Stimulated activated CD4-positive, alpha-beta T cell treated with anti-CD3 and anti-CD28 coated beads, Interleukin-15, amount 100 ng/mL, for 1 hour (primary cell): ENCODE data around the gene CLCN3.
A peak's percentile ranks its signal among the peaks of the same experiment; 100 is the strongest.
"Not testable (repeated sequence)": the region's sequence is repeated elsewhere in the genome, so short reads cannot be mapped to it uniquely, and the experiment has no call there.

Experiments used
- DNase-seq, 2 donors: peaks; one replicate each; pipeline ENCODE4 v3.0.0-alpha.2; 2020; ENCODE audit warnings: low read depth in 1 of 2, low spot score in 1 of 2

Gene CLCN3

DNA sequence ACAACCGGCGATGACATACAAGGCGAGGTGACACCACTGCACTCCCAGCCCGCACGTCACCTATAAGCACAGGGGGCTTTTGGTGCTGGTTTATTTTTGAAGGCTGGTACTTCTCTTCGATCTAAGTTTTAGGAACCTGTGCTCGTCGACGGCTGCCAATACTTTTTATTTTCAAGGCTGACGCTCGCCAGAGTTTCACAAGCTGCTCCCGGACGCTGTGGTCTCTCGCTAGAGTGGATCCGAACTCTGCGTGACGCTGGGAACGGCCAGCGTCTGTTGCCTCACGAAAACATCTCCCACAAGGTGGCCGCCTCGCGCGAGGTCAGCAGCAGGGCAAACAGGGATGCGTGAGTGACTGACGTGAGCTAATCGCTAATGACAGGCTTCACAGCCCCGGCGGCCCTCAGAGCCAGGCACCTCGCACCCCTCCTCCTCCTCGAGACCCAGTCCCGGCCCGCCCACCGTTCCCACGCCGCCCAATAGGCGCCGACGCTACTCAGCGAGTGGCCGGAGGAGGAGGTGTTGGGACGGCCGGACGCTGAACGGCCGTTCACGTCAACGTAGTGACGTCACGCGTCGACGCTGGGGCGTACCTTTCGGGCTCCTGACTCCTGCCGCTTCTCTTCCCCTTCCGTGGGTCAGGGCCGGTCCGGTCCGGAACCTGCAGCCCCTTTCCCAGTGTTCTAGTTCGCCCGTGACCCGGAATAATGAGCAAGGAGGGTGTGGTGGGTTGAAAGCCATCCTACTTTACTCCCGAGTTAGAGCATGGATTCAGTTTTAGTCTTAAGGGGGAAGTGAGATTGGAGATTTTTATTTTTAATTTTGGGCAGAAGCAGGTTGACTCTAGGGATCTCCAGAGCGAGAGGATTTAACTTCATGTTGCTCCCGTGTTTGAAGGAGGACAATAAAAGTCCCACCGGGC is at the start of gene CLCN3:
CLCN3 (plus strand) TSS at position 621 of the 922 bp plus-strand sequence. CDS start 15,351 bp downstream, outside the sequence.
- peak; percentile 74 to 82 for DNase-seq

DNA sequence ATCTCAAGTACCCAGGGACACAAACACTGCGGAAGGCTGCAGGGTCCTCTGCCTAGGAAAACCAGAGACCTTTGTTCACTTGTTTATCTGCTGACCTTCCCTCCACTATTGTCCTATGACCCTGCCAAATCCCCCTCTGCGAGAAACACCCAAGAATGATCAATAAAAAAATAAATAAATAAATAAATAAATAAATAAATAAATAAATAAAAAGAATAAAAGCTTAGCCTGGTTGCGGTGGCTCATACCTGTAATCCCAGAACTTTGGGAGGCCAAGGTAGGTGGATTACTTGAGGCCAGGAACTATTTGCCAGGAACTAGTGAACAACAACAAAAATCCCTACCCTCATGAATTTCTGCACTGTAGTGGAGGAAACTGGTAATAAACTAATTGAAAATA is 49.4 kb upstream of the CLCN3 start:
- DNase-seq, result not testable (repeated sequence)

DNA sequence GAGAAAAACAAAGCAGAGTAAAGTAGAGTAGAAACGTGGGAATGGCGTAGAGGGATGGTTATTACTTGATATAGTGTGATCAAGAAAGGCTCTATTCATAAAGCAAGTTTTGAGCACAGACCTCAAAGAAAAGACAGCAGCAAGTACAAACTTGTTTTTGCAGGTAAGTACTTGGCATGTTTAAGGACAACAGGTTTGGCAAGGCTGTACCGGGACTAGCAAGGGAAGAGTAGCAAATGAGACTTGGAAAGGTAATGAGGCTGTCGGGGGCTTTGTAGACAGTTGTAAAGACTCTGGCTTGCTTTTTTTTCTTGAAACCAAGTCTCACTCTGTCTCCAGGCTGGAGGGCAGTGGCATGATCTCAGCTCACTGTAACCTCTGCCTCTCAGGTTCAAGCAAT is 48.9 kb upstream of the CLCN3 start:
- no peak for DNase-seq

DNA sequence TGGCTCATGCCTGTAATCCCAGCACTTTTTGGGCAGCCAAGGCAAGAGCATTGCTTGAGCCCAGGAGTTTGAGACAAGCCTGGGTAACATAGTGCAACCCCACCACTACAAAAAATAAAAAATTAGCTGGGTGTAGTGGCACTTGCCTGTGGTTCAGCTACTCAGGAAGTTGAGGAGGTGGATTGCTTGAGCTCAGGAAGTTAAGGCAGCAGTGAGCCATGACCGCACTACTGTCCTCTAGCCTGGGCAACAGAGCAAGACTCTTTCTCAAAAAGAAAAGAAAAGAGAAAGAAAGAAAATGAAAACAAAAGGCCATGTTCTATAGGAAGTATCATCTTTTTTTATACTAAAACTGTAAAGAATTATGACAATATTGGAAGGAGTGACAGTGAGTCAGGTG is 46.5 kb upstream of the CLCN3 start:
- DNase-seq, result no peak

DNA sequence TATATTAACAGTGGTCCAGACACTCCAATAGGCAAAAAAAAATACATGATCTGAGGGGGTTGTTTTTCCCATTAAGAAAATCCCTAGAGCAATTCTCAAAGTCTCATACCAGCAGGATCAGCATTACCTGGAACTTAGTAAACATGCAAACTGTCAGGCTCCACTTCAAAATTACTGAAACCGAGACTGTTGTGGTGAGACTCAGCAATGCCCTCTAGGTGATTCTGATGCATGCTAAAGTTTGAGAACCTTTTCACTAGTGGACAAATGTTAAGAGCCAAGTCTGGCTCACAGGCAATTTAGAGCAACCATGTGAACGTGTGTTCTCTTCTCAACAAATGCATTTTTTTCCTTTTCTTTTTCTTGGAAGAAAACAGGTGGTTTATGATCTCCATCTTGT is 38.2 kb upstream of the CLCN3 start:
- no peak for DNase-seq

DNA sequence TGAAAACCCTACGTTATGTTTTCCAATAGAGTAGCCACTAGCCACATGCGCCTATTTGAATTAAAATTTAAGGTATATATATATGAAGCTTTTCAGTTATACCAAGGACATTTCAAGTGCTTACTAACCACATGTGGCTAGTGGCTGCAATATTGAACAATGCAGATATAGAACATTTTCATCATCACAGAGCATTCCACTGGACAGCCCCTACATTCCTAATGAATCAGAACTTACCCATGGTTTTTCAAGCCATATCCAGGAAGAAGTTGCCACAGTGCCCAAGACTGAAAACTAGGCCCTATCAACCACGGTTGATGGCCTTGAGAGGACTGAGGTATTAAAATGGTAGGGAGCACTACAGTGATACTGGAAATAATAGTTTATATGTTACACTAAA is 37.7 kb upstream of the CLCN3 start:
- DNase-seq, result no peak

DNA sequence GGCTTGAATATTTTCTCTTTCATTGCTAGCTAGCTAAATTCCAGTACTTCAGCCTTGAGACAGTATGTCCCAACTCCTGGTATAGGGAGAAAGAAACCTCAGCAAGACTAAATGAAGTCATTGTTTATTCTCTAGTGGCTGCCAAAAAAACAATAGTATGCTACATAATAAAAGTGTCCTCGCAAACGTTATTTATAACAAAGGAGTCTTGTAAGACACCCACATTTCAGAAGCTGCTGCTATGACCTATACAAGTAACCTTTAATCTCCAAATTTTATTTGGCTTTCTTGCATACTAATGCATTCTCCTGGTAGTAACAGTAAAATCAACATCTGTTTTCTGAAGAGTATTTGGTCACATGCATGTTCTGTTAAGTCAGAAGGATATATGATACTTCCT is 36.8 kb upstream of the CLCN3 start:
- DNase-seq, result no peak

DNA sequence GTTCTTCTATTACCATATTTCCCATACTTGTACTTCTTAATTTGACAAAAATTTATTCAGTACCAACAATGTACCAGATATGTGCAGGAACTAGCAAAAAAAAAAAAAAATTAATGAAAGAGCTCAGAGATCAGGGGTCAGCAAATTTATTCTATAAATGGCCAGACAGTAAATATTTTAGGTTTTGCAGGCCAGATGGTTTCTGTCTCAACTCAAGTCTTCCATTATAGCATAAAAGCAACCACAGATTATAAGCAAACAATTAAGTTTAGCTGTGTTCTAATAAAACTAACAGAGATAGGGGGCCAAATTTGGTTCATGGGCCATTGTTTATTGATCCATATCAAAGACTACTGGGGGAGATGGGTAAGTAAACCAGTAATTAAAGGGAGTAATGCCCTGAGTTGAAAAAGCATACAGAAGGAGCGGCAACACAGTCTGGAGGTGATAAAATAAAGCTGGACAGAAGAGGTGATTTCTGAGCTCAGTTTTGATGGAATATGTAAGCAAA is 27.3 kb upstream of the CLCN3 start:
- no peak for DNase-seq

DNA sequence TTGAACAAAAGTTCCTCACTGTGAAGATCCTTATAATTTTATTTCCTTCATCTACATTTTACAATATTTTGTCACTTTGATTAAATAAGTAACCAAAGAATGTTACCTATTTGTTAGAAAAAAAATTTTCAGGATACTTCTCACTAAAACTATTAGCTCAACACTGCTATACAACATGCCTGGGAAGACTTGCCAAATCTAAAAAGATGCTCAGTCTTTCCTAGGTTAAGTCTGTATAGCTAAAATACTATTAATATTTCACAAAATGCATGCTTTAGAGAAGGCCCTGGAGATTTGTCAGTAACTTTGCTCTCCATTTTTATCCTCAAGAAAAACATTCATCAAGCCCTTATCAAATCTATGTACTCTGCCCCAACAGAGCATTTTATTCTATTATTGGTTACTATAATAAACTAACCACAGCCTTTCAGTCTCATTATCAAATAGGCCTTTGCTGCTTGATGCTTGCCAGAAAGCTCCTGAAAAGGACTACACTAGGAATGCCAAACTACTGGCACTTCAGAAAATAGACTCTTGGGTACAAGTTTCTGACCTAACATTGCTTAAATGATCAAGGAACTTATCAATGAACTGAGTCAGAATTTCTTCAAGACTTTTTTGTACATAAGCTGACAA is 25.7 kb upstream of the CLCN3 start:
- no peak for DNase-seq

DNA sequence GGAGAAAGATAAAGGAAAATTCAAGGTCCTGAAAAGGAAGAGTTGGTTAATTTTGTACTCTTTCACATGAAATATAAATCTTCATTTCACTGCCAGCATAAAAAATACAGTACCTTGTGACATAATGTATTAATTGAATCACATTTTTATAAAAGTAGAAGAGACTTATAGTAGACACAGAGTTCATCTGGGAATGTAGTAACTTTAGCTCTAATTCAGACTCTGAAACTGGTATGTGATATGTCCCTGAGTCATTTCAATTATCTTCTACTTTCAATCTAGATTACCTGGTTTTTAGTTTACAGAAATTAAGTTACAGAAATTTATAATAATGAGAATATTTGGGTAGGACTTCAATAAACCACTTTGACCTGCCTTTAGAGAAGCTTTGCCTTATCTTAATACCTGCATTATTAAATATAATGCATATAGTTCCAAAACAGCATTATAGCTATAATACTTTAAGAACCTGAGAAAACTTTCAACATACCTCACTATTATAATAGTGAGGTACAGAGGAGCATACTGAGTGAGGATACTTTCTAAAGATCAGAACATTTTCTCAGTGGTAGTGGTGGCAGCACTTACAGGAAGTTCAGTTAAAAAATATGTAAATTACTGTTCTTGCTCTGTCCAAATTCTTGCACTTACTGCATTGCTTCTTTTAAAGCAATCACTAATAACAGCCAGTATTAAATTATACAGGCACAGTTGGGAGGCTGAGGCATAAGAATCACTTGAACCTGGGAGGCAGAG is 19.2 kb upstream of the CLCN3 start:
- DNase-seq, result no peak

DNA sequence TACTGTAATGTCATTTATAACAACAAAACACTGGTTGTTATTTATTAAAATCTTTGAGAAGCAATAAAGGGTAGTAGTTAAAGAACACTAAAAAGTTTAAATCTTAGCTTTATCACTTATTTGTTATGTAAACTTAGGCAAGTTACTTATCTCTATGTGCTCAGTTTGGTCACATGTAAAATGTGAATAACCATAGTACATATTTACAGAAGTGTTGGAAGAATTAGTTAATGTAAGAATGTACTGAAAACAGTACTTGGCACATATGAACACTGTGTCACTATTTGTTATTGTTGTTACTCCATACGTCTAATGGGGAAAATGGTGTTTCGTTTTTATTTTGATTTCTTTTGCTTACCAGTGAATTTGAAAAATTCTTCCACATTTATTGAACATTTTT is 17.1 kb upstream of the CLCN3 start:
- DNase-seq, result no peak

DNA sequence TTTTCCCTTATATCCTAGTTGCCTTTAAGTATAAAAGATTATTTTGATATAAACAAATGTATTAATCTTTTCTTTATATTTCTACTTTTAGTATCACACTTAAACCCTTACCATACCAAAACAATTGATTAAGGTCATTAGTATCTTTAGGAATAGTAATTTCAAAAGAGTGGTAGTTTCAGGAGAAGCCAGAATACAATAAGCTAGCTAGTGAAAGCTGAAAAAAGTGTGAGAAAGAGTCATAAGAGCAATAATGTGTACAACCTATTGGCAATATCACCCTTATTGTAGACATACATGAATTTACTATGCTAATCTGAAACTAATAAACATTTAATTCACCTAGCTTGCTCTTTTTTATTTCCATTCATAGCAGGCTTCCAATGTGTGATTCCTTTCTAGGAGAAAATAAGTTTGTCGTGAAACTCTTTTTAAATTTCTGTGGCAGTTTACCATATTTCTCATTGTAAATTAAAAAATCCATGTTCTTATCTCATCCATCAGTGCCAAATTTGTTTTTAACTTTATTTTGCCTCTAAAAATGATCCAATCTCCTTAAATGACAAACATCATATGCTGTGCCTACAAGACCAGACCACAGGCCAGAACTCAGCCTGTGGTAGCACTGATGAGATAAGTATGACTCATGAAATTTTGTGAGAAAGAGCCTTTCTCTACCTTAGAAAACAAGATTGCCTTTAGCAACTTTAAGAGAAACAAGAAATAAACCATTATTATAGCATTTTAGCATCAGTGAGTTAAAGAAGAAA is 16.1 kb upstream of the CLCN3 start:
- no peak for DNase-seq

DNA sequence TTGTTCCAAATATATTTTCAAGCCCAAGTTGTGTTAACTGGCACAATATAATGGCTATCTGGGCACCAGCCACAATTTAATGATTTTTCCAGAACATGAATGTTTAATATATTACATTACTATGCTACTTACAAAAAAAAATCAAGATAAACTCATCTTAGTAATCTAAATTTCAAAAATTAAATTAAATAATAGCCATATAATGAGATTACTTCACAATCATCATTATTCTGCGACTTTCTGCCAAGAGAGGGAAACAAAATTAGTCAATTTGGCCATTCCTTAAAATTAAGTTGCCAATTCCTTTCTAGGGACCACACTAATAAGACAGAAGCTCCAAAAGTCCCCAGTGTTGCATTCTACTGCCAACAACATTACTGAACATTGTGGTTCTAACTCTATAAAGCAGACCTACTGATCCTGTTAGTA is 15.5 kb upstream of the CLCN3 start:
- no peak for DNase-seq

DNA sequence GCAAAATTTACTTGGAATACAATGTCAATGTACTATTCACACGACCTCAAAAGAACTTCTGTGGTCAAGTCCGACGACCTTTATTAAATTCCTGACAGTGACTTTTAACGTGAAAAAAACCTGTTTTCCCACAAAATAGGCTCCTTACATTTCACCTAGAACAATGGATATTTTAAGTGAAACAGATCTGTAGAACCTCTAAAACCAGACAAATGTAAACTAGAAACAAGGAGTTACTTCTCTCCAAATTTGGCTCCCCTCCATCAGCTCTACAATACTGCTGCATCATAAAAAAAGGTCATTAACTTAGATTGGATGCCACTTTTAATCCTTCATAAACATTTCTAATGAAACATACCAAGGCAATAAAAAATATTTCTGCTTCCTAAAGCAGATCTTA is 9.2 kb upstream of the CLCN3 start:
- no peak for DNase-seq

DNA sequence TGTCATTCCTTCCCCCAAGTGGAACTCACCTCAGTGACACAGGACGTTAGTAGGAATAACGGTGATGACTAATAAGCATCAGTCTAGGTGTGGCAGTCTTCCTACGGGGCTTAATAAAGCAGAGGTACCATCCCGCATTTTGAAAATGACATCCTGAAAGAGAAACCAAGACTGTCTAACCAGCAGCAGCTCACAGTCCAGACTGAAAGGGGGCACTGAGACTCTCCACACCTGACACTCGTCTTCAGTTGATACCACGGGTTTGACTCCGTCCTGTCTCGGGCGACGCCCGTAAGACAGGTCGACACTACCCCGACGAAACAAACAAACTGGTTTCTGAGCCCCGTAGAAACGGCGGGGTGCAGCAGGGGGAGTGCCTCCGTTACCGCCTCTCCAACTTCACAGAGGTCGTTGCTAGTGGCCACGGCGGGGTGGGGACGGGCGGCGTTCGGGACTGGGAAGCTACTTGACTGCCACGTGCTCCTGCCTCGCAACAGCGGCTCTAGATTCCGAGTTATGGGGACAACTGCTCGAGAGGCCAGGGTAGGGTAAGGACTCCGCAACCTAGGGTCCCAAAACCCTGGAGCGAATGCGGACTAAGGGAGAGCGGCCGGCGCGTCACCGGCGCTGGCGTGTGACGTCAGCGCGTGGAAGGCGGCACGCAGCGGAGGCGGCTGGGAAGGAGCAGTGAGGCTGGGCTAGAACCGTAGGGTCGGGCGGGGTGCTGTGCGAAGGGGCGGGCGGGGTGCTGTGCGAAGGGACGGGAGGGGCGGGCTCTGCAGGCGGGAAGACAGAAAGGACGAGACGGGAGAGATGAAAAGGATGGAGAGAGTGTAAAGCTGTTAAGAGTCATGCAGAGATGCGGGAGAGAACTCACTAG is 8.1 kb upstream of the CLCN3 start, which contains the start of gene NEK1:
NEK1 (minus strand) TSS at position 593 of the 880 bp plus-strand sequence. CDS start 9,953 bp downstream, outside the sequence.
- DNase-seq, result peak; percentile 66 to 82

DNA sequence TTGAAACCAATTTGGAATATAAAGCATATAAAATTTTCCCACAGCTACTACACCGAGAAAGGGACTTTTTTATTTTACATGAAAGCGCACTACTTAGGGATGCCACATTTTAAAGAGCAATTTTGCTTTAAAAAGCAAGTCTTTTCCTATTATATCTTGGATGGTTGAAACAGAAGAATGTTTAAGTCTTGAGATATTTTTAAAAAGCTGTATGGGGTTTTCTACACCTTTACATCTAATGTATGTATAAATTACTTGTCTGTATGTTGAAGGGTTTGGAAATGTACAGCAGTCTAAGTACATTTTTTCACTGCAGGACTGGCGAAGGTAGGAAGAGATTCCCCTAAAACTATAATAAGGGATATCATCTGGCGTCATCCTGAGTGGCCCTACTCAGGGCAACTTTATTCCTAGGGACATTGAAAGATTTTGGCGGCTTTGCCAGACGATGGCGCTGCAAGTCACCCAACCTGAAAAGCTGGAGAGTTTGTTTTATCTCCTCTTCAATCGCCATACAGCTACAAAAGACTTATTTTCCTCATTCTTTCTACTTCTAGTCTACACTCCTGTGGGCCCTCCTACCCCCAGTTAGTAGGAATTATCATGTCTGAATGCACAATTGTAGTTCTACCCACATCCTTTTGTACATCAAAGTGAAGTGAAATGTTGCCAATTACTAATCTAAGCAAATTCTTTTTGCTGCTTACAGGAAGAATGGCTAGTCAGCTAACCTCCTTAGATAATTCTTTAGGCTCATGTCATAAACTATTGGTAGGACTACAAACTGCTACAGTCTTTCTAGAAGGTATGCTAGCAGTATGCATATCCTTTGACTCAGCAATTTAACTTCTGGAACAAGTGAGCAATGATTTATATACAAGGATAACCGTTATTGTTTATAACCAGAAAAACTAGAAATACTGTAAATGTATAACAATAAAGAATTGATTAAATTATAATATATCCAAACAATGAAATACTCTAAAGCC is 7.2 kb upstream of the CLCN3 start:
- DNase-seq, result peak; percentile 32 to 50

DNA sequence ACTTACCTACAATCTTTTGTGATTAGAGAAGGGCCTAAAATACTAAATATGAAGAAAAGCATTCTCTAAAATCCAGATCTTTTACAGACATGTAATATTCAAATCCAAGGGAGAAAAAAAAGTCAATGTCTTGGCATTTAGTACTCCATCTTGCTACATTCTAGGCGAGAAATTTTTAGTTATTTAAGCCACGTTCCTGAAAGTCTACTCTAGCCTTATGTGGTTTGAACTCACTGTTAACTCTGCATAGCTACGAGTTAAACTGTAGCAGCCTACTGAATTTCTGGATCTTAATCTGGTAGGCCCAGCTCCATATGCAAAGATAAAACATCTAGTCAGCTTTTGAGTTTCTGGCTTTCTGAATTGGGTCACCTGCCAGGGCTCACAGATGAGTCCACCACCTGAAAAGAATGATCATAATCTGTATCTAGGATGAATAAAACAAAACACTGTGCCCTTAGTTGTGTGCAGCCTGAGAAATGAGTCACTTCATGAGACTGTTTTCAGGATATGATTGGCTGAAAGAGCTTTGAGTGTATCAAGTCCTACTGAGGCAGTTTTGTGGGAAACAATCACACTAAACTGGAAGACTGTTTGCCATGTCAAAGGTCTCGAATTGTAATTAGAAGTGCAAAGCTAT is 4.8 kb upstream of the CLCN3 start:
- DNase-seq, result no peak

DNA sequence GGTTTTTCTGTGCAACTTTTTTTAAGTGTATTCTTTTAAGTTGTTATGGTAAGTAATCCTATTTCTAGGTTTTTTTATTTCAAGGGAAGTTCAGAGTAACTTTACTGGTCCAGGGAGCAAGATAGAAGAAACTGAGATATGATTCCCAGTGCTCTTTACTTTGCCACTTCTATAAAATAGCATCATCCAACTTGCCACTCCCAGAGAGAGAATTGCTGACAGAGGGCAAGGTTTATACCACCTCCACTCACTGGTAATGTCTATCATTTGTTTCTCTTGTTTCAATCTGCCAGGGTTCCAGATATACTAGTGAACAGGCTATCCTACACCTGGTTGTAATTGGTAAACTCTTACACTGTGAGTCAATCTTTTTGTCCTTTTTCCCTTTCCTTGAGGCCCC is 3.5 kb upstream of the CLCN3 start:
- DNase-seq, result no peak
